NCI-H1048 (cell line): ENCODE measurements around the gene SEMA4A.
"Not testable (repeated sequence)": the region's sequence is repeated elsewhere in the genome, so short reads cannot be mapped to it uniquely, and the experiment has no call there.

Source experiments
- DNase-seq: peaks from one replicate; lab custom pipeline; 2025; lab: John Stamatoyannopoulos, UW

SEMA4A gene

DNA sequence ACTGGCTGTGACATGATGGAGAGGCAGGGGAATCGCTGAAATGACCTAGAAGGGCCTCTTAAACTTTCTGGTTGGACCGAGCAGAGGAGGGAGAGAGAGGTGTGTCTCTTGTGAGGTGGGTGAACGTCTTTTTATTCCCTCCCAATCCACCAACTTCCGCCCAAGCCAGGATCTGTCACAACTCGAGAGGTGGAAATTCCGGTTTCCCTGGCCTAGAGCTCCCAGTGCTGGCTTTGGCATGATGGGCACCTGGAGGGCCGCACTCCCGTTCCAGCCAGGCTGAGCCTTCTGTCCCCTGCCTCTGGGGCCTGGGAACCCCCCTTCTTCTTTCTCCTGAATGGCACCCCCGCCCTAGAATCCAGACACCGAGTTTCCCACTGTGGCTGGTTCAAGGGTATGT lies at the start of gene SEMA4A:
Gene SEMA4A (plus strand): TSS at position 224 of the 400 bp plus-strand sequence. CDS start 994 bp downstream, outside the sequence.
- DNase-seq: no peak

DNA sequence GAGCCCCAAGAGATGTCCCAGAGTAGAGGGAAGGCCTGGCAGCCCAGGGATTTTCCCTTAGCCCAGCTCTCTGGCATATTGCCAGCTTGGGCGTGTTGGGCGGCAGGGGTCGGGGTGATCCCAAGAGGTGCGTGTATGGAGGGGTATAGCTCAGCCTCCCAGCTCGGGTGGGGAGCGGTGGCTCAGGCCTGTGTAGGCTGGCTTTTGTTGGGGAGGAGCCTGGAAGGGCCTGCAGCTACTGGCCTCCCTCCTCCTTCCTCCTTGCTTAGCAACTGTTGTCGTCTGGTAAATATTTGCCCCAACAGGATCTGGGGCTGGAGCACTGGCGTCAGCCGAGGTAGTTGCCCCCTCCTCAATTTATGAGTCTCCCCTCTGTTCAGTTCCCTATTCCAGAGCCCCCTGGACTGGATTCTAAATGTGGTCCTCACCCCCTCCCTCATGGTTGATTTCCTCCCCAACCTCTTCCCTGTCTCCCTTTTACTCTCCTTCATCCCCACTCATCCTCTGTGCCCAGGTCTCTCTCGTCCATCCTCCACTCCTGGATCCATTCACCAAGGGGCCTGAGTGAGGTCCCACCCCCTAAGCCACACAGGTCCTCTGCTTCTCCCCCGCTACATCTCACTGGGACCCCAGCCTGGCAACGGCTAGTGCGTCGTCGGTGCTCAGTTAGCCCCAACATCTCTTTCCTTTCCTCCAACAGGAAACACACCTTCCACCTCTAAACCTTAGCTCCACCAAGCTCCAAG lies 49.1 kb upstream of the SEMA4A start:
- DNase-seq: no peak

DNA sequence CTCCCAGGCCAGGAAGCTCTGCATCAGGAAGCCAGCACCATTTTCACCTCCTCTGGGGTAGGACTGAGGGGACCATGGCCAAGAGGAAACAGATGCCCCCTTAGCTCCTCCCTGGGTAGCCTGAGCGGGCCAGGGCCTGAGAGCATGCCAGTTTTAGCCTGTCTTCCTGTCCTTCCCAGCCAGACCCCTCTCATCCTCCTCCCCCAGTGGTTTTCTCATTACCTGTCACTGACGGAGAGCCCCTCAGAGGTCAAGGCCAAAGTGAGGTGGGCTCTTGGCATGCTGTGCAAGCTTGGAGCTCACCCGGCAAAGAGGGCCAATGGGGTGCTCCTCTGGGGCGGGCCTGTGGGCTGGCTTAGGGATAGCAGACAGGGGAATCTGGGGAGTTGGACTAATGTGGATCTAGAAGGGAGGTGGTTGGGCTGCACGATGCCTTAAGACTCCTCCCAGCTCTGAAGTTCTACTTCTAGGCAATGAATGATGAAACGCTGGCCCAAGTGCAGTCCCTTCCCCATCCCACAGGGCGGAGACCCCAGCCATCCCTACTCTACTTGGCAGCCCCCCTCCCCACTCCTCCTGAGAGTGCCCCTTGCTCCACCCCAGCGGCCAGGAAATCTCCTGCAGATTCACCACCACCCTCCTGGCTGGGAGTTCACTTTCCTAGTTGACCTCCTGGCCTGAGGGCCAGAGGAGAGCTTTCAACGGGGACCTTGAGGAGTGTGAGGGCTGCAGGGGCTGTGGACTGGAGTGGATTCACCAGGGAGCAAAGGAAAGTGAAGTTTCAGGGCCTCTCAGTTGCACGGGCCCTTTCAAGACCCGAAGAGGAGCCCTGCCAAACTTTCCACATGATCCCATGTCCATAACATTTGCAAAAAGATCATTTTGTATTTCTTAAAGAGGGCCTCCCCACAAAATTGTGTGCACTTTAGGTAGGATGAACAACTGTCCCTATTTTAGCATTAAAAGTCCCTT lies 48.2 kb upstream of the SEMA4A start:
- no peak for DNase-seq

DNA sequence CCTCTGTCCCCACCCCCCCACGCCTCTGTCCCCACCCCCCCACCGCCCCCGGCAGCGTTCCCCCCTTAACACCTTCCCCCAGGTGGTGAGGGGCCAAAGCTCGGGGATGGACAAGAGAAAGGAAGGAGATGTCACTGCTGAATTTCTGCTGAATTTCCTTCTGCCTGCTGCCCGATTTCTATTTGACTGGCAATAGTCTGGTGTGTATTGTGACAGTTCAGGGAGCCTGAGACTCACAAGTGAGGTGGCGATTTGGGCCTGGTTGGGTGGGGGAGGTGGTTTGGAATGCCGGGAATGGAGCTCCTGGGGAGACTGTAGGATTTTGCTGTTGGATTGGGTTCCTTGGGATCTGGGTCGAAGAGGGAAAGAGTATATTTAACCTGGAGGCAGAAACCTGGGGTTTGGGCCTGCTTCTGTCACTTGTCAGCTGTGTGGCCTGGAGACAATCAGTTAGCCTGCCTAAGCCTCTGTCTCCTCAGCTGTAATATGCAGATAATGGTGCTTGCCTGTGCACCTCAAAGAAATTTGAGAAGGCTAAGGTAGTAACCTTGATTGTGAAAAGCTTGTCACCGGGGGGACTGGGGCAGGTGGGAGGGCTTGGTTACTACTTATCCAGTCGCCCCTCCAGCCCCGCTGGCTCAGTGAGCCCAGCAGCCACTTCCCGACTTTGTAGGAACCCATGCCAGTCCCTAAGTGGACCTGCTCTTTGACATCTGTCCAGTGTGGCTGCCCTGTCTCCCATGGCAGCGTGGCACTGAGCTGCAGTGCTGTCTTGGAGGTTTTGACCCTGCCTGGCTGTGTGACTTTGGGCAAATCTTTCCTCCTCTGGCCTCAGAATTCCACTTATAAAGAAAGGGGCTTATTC lies 46.5 kb upstream of the SEMA4A start:
- DNase-seq: no peak

DNA sequence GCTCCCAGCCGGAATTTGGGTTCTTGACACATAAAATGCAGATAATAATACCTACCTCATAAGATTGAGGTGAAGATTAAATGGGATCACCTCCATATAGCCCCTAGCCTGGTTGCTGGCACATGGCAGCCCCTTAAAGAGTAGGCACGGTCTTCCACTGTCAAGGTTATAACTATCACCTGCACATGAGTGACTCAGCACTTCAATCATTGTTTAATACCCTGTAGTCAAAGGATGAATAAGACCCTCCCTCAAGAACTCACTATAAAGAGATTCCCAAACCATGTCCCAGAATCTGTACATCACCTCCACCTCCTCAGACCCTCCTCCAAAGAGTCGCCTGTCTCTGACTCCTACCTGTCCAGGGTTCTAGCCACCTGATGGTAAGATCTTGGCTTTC lies 45.3 kb upstream of the SEMA4A start:
- no peak for DNase-seq

DNA sequence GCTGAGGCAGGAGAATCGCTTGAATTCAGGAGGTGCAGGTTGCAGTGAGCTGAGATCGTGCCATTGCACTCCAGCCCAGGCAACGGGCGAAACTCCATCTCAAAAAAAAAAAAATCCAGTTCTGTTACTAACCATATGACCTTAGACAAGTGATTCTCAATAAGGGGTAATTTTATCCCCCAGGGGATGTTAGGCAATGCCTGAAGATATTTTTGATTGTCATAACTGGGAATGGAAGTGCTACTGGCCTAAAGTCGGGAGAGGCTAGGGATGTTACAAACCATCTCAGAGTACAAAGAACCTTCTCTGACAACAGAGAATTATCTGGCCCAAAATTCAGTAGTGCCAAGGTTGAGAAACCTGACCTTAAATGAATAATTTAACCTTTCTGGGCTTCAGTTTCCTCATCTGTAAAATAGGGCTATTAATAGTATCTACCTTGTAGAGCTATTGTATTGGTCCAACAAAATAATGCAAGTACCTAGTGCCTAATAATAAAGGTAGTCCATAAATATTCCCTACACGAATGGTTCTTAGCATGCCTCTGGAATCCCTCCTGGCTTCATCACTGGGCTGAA lies 44.6 kb upstream of the SEMA4A start:
- no peak for DNase-seq

DNA sequence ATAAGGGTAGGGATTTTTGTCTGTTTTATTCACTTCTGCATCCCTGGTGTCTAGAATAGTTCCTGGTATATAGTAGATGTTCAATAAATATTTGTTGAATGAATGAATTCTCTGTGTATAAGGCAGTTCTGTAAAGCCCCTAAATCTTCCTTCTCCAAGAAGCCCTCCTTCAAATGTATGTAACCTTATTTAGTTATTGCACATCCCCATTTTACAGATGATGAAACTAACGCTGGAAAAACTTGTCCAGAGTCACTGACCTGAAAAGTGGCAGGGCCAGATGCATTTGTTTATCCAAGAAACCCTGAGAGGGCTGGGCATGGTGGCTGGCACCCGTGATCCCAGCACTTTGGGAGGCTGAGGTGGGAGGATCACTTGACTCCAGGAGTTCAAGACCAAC lies 43.1 kb upstream of the SEMA4A start:
- DNase-seq: no peak

DNA sequence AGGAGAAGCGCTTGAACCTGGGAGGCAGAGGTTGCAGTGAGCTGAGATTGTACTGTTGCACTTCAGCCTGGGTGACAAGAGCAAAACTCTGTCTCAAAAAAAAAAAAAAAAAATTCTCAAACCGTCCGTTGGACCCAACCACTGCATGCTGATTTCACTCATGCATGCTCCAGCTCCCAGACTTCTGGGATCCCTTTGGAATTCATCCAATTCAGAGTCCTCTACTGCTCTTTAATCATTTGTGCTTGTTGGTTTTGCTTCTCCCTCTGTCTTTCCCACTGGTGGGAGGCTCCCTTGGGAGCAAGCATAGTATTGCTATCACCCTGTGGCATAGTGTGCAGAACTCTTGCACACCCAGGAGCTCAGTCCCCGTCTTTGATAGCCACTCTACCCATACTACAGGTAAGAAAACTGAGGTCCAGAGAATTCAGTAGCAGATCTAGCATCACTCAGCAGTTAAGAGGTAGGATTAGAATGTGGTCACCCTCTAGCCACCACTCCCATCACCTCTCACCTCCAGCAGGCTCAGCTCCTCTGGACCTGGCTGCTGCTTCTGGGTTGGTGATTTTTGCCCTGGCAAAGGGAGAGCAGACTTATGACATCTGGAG lies 41.9 kb upstream of the SEMA4A start:
- DNase-seq: no peak

DNA sequence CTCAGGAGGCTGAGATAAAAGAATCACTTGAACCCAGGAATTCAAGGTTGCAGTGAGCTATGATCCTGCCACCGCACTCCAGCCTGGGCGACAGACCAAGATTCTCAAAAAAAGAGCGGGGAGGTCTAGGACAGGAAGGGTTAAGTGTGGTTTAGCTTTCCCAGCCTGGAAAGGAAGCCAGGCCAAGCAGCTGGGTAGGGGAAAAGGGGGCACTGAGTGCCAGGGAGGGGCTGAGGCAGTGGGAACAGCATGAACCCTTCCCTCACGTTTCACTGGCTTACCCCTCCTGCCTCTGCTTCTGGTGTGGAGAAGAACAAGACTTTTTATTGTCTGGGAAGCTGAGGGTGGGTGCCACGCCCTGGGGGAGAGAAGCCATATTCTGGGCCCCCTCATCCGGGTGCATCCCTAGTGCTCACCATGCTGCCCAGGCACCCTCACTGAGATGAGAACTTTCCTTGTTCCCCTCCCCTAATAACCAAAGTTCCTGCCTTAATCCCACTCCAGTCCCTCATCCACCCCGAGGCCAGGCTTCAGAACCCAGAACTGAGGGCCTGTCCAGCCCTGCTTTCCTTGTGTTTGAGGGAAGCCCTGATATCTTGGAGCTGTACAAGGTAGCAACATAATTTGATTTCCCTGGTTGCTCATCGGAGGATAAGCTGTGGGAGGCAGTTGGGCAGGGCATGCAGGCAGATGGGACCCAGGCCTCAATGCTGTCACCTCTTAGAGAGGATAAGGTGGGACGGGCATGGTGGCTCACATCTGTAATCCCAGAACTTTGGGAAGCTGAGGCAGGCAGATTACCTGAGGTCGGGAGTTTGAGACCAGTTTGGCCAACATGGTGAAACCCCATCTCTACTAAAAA lies 40.9 kb upstream of the SEMA4A start:
- no peak for DNase-seq

DNA sequence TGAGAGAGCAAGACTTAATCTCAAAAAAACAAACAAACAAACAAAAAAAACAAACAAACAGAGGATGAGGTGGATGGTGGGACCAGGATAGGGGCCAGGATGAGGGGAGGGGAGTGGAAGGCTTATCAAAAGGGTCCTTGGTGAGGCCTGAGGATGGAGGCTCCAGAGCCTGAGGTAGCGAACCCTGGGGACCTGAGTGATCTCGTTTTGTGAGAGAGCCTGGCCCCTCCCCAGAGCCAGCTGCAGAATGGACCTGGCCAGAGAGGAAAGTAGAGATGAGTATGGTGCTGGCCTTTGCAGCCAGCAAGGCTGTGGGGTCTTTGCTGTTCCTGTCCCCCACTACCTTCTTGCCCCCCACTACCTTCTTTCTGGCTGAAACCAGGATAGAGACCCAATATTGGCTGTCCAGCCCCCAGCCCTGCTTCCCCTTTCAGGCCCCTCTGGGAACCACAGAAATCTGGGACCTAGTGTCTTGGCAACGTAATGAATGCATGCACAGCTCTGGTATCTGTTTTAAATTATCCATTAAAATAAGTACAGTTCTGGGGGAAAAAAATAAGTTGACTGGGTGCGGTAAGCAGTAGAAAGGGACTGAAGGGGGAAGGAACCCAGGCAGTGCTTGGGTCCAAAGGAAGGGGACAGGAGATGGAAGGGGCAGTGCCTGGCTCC lies 40.0 kb upstream of the SEMA4A start:
- DNase-seq: no peak

DNA sequence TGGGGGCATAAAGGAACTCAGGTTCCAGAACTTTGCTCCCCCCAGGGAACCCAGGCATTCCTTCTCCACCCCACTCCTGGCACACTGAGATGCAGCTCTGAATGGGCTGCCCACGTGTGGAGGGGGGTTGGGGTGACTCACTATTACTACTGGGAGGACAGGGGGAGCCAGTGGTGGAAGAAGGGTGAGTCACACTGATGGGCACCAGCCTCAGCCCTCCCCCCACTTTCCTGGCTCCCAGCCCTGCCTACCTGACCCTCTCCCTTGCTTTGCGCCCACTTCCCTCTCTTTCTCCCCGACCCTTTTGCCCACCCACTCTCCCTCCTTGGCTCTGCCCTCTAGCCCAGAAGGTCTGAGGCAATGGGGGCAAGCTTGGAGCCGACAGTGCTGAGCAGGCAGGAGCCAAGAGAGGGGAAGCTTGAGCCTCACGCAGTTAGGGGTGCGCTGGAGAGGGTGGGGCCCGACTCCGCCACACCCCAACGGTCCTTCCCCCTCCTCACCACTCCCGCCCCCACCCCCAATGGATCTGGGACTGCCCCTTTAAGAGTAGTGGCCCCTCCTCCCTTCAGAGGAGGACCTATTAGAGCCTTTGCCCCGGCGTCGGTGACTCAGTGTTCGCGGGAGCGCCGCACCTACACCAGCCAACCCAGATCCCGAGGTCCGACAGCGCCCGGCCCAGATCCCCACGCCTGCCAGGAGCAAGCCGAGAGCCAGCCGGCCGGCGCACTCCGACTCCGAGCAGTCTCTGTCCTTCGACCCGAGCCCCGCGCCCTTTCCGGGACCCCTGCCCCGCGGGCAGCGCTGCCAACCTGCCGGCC lies 39.1 kb upstream of the SEMA4A start, which contains the start of gene LMNA:
Gene LMNA (plus strand): TSS at position 611 of the 818 bp plus-strand sequence. CDS start 208 bp downstream, outside the sequence.
- DNase-seq: peak; percentile 73

DNA sequence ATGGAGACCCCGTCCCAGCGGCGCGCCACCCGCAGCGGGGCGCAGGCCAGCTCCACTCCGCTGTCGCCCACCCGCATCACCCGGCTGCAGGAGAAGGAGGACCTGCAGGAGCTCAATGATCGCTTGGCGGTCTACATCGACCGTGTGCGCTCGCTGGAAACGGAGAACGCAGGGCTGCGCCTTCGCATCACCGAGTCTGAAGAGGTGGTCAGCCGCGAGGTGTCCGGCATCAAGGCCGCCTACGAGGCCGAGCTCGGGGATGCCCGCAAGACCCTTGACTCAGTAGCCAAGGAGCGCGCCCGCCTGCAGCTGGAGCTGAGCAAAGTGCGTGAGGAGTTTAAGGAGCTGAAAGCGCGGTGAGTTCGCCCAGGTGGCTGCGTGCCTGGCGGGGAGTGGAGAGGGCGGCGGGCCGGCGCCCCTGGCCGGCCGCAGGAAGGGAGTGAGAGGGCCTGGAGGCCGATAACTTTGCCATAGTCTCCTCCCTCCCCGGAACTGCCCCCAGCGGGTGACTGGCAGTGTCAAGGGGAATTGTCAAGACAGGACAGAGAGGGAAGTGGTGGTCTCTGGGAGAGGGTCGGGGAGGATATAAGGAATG lies 38.4 kb upstream of the SEMA4A start:
- DNase-seq: no peak

DNA sequence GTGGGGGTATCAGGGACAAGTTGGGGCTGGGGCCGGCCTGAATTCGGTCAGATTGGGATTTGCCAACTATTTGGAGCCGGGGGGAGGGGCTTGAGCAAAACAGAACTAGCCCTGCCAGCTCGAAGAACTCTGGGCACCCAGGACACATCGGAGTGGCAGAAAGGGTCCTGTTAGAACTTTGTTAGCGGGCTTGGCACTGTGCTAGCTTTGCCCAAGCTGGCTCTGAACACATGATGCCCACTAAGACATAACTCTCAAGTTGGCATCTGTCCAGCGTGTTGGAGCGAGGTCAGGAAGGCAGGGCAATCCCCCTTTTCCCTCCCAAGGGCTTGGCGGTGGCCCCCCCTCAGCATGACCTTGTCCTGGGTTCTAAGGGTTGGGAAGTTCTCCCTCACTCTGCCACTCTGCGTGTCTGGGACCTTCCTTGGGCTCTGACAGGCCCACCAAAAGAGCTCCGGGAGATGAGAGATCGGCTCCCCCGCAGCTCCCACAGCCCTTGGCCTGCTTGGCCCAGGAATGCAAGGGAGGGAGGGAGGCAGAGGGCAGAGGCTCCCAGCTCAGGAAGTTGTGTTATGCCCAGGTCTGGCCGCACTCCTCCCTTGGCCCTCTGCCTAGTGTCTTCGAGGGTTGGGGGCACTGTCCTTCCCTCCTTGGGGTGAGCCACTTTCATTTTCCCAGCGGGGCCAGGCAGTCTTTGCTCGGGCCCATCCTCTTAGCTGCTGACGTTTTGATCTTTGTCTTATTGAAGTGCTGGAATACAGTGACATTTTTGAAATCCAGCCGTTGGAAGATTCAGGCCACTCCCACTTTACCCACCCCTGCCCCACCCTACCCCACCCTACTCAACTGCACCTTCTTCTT lies 37.6 kb upstream of the SEMA4A start:
- DNase-seq: no peak

DNA sequence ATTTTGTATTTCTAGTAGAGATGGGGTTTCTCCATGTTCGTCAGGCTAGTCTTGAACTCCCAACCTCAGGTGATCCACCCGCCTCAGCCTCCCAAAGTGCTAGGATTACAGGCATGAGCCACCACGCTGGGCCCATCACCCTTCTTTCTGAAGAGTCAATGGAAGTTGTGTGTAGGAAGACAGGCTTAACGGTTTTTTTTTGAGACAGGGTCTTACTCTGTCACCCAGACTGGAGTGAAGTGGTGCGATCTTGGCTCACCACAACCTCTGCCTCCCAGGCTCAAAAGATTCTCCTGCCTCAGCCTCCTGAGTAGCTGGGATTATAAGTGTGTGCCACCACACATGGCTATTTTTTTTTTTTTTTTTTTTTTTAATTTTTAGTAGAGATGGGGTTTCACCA lies 36.7 kb upstream of the SEMA4A start:
- not testable (repeated sequence) for DNase-seq

DNA sequence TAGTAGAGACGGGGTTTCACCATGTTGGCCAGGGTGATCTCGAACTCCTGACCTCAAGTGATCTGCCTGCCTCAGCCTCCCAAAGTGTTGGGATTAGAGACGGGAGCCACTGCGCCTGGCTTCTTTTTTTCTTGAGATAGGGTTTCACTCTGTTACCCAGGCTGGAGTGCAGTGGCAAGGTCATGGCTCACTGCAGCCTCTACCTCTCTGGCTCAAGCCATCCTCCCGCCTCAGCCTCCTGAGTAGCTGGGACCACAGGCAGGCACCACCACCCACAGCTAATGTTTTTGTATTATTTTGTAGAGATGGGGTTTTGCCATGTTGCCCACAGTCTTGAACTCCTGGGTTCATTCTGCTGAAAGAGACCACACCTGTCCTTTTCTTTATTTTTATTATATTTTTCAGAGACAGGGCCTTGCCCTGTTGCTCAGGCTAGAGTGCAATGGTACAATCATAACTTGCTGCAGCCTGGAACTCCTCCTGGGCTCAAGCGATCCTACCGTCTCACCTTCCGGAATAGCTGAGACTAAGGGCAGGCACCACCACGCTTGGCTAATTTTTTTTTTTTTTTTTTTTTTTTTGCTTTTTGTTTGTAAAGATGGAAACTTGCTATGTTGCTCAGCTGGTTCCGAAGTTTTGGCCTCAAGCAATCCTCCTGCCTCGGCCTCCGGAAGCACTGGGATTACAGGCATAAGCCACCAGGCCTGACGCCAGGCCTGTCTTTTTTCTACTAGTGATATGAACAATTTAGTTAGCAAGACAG lies 35.8 kb upstream of the SEMA4A start:
- DNase-seq: no peak

DNA sequence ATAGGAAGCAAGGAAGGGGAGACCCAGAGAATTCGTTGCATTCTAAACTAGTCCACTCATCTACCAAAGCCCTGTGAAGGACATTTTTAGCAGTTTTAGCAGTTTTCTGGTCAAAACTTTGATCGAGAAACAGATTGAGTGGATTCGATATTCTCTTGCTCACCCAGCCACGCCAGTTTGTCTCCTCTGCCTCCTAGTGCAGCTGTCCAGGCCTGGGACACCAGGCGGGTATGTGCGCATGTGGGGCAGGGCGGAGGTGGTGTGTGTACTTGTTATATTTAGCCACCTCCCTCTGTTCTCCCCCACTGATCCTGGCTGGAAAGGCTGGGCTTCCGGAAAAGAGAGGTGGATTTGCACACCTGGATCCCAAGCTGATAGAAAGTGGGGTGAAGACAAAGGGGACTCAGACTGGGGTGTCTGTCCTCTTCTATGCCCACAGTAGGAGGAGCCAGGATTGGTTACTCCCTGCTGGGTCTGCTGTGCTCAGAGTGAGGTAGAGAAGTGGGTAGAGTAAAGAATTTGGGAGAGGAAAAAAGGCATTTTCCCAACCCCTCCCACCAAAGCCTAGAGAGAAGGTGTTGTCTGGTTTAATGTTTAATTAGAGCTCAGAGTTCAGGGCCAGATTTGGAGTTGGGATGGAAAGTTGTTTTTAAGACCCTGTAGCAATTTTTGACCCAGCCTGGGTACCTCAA lies 35.1 kb upstream of the SEMA4A start:
- no peak for DNase-seq
